WI38 (cell line): Measurements from ENCODE around the gene KCNH5.

Source experiments
- H3K4me3 ChIP-seq: 2 replicates; pipeline ENCODE4 v1.5.1; 2011; ENCODE audit warnings: low read depth, mild to moderate bottlenecking, control low read depth, low read length
- TF ChIP-seq, protein P1 (sequence below): IDR thresholded peaks from 2 replicates; pipeline ENCODE4 v1.5.1; 2012; ENCODE audit warnings: low read depth, mild to moderate bottlenecking, control low read depth, low read length

The KCNH5 gene

DNA sequence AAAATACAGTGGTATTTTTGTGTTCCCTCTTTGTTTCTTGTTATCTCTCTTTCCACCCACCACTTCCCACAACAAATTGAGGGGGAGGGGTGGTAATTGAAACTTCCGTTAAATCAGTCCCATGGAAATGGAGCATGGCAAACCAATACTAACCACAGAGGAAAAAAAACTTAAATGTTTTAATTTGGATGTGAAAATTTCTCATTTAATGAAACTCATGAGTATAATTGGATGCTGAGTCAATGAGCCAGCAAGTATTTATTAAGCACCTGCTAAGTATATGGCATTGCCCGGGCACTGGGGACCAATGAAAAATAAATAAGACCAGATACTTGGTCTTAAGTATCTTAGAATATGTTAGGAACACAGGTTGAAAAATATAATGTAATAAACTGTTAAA, 147.5 kb downstream of the KCNH5 start:
- TF ChIP-seq, protein P1, sequence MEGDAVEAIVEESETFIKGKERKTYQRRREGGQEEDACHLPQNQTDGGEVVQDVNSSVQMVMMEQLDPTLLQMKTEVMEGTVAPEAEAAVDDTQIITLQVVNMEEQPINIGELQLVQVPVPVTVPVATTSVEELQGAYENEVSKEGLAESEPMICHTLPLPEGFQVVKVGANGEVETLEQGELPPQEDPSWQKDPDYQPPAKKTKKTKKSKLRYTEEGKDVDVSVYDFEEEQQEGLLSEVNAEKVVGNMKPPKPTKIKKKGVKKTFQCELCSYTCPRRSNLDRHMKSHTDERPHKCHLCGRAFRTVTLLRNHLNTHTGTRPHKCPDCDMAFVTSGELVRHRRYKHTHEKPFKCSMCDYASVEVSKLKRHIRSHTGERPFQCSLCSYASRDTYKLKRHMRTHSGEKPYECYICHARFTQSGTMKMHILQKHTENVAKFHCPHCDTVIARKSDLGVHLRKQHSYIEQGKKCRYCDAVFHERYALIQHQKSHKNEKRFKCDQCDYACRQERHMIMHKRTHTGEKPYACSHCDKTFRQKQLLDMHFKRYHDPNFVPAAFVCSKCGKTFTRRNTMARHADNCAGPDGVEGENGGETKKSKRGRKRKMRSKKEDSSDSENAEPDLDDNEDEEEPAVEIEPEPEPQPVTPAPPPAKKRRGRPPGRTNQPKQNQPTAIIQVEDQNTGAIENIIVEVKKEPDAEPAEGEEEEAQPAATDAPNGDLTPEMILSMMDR = no peak
- H3K4me3 ChIP-seq = no peak overlapping the region

DNA sequence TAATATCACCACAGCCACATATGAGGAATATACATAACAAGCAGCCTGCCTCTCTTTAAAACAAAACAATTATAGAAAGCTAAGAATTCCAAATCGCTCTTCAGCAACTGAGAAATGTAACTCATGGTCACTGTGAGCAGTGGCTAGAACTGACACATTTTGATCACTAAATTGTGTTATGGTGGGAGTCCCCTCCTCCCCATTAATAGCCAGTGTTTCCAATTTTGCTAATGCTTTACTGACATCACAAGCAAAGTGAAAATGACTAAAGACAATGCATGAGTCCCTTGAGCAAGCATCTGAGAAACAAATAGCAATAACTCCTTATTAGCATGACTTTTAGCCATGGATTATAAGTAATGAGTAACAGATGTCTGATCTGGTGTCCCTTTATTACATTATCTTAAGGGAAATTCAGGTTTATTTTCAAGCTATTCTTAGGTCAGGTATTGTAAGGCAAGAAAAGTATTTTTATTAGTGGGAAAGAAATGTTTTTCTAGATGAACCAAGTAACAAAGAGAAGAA, 148.3 kb downstream of the KCNH5 start:
- TF ChIP-seq, protein P1 = no peak

DNA sequence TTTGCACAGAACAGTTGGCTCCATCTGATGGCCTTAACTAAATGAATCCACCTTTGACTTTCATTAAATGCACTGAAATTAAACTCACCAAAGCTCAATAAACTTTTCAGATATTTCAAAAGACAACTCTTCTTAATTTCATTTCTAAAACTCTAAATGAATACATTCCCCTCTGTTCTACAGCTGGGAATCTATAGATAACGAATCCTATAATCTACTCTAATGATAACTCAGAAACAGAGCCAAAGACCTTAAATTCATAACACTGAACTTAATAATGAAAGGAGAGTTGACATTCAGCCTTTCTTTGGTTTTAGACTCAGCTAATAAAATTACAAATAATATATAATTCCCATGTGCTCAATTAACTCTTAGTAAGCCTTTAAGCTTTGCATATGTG, 150.5 kb downstream of the KCNH5 start:
- TF ChIP-seq, protein P1 = no peak
- no peak overlapping the region for H3K4me3 ChIP-seq

More for the DNA sequence above, 148.3 kb downstream of the KCNH5 start:
- no peak overlapping the region for H3K4me3 ChIP-seq

DNA sequence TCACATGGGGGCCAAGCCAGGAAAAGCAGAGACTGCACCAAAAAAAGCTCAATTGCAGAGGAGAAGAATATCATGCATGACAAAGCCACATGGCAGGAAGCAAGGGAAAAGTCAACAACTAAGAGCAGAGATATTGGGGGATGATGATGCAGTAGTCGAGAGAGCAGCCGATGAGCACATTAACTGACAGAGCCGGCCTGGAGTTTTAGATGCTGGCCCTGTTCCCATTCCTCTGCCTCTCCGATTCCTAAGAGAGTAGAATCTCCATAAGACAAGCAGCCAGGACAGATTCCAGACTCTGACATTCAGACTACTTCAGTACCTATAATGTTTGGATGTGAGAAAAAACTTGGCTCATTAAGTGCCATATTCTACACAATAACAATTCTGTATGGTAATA, 155.9 kb downstream of the KCNH5 start:
- TF ChIP-seq, protein P1 = no peak
- H3K4me3 ChIP-seq = no peak overlapping the region

DNA sequence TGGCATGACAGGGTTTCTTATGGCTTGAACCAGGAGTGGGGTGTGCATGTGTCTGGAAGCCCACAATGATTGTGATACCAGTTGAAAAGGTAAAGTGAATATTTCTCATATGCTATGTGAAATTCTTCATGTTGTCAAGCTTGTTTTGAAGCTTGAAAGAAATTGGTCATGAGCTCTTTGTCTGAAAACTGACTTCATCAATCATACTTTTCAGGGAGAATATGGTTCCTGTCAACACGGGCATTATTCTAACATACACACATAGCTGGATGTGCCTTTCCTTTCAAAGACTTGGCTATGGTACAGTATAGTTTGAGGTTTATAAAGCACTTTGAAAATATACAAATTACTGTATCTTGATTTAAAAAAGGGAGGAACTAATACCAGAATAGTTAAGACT, 158.8 kb downstream of the KCNH5 start:
- H3K4me3 ChIP-seq = no peak overlapping the region
- TF ChIP-seq, protein P1 = no peak

DNA sequence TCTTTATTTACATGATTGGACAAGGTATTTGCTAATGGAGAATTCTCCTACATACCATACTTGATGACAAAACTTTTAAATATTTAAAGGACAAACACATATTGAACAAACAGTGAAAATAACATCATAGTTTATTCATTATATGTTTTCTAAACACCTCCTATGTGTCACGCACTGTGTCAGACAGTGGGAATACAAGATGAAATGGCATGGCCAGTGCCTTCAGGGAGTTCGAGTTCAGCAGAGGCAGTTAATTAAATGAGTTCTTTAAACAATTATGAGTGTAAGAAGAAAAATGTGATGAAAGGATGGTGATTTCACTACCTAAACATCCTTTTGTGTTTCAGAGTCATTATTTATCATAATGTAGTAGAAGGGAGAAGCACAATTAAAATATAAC, 159.8 kb downstream of the KCNH5 start:
- TF ChIP-seq, protein P1 = no peak
- no peak overlapping the region for H3K4me3 ChIP-seq

DNA sequence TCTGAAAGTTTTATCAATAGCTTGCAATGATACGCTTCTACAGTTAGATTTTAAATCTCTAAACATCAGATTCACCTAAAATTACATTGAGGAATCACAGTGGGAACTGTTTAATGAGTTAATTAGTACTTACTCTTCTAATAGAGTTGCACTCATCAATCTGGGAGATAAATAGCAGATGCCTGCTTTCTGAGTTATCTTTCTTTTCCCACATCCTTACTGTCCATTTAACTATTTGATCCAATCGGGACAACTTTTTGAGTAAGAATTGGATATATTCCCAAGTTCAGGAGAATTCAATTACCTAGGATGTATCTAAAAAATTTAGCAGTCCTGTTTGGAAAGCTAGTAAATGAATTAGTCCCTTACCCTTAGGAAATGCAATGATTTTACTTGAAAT, 162.3 kb downstream of the KCNH5 start:
- TF ChIP-seq, protein P1 = no peak
- no peak overlapping the region for H3K4me3 ChIP-seq
